IPS DF 4.7 (cell line): ENCODE measurements around the gene CYB561.
"Not testable (repeated sequence)": the region's sequence is repeated elsewhere in the genome, so short reads cannot be mapped to it uniquely, and the experiment has no call there.

ENCODE experiments used
- DNase-seq: peaks from one replicate; pipeline ENCODE4 v3.0.0-alpha.2; 2013; ENCODE audit warnings: low spot score; ENCODE audit errors: extremely low read depth

Gene CYB561

DNA sequence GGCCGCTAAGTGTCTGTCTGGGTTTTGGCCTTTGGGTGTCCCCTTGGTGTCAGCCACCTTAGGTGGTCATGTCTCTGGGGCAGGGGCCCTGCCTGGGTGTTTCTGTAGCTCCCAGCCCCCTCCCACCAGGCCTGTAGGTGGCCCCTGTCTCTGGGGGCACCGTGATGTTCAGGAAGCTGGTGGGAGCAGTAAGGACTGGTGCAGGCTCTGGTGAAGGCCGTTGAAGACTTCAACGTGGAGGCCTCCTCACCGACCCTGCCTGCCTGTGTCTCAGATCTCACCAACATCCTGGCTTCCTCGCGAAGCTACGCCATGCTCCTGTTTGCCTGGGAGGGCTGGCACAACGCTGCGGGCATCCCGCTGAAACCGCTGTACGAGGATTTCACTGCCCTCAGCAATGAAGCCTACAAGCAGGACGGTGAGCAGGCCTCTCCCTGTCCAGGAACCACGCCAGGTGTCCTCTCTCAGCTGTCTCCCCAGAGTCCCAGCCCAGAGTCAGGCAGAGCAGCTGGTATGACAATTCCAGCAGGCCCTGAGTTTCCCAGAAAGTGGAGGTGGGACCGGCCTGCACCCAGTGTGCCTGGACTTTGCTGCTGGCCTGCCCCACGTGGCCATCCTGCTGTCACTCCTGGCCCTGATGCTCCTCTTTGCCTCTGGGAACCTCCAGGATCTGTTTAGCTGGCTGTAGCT is 33.5 kb upstream of the CYB561 start:
- no peak for DNase-seq

- DNase-seq, result peak; percentile 60
Measured at GRCh38 chr17:63478814-63479494, 32.8 kb upstream of the CYB561 start.

- DNase-seq, result no peak
Measured at GRCh38 chr17:63477480-63478440, 31.7 kb upstream of the CYB561 start.

- no peak for DNase-seq
Measured at GRCh38 chr17:63476854-63477479, 30.9 kb upstream of the CYB561 start, which contains the start of gene ACE. TSS of gene ACE (plus strand) at chr17:63477061. CDS start at chr17:63477095, 34 bp downstream.

DNA sequence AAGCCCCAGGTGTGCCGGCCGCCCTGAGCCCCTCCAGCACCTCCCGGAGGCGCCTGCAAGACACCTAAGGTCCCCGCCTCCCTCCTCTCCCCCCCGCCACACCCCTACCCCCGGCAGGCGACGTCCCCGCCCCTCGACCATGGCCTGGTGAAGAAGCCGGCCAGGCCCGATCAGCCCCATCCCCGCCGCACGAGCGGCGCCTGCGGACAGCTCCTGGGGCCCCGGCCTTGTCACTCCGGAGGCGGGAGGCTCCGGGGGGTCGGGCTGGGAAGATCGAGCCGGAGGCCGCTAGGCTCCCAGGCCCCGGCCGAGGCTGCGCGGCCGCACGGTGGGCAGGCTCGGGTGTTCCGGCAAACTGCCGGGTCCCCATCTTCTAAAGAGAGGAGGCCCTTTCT is 30.4 kb upstream of the CYB561 start:
- DNase-seq, result no peak

GRCh38 chr17:63475491-63476412 is 29.6 kb upstream of the CYB561 start:
- no peak for DNase-seq

GRCh38 chr17:63474586-63475460 is 28.7 kb upstream of the CYB561 start:
- no peak for DNase-seq

GRCh38 chr17:63474174-63474573 is 28.1 kb upstream of the CYB561 start:
- no peak for DNase-seq

- DNase-seq, result not testable (repeated sequence)
Measured at GRCh38 chr17:63468099-63468498, 22.0 kb upstream of the CYB561 start.

- DNase-seq, result no peak
Measured at GRCh38 chr17:63464691-63465236, 18.7 kb upstream of the CYB561 start.

GRCh38 chr17:63463771-63464170 is 17.7 kb upstream of the CYB561 start:
- no peak for DNase-seq

DNA sequence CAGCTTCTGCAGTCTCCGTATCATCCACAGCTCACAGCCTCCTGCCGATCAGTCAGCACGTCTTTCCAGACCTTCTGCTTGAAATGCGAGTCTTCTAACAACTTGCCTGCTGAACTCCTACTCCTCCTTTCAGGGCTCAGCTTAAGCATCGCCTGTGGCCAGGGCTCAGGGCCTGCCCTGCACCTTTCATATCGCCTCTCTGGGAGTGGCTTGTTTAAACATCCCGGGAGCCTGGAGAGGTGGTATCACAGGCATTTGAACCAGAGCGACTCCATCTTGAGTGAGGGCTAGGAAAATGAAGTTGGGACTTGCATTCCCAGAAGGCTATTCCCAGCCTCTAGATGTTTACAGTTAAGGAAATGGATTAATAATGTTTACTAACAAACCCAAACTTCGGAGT is 13.9 kb upstream of the CYB561 start:
- no peak for DNase-seq

DNA sequence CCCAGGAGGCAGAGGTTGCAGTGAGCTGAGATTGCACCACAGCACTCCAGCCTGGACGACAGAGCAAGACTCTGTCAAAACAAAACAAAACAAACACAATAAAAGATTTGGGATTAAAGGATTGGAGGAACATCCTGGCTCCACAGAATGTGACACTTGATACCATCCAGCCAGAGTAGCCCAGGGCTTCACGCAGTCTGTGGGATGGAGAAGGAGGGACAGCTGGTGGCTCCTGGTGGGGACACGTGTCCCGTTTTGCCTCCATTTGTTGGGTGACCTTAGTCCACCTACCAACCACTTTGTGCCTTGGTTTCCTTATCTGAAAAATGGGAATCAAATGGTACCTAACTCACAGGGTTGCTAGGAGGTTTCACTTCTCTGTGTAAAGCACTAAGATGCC is 12.4 kb upstream of the CYB561 start:
- DNase-seq, result no peak

DNA sequence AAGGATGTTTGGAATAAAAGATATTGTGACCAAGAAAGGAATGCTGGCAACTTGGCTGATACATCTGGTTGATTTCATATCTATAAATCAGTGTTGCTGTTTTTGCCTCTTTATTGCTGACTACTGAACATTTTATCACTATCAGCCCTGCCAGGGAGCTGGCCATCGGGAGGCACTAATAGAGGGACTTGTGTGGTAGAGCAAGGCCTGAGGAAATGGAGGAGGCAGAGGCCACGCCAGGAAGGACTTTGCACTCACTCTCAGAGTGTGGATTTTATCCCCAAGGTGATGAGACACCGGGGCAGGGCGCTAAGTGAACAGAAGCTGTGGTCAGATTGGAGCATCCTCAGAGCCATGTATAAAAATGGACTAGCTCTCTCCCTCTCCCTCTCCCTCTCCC is 9.3 kb upstream of the CYB561 start:
- DNase-seq, result no peak

DNA sequence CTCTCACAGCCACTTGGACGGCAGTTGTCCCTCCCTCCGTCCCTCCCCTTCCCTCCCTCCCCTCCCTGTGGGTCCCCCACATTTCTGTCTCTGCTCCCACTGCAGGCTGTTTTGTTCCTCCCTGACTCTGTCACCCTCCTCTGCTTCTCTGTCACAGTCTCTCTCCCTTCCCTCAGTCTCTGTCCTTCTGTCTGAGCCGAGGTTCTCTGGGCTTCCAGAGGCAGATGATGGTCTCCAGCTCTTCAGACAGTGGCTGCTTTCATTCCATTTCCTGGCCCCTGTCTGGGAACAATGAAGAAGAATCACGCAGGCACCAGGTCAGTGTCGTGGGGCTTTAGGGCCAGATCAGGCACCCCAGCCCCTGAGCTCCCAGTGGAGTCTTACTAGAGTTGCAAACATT is 8.8 kb upstream of the CYB561 start:
- DNase-seq, result no peak

GRCh38 chr17:63454357-63454756 is 8.3 kb upstream of the CYB561 start:
- not testable (repeated sequence) for DNase-seq

- DNase-seq, result no peak
Measured at GRCh38 chr17:63452962-63453551, 7.0 kb upstream of the CYB561 start.

DNA sequence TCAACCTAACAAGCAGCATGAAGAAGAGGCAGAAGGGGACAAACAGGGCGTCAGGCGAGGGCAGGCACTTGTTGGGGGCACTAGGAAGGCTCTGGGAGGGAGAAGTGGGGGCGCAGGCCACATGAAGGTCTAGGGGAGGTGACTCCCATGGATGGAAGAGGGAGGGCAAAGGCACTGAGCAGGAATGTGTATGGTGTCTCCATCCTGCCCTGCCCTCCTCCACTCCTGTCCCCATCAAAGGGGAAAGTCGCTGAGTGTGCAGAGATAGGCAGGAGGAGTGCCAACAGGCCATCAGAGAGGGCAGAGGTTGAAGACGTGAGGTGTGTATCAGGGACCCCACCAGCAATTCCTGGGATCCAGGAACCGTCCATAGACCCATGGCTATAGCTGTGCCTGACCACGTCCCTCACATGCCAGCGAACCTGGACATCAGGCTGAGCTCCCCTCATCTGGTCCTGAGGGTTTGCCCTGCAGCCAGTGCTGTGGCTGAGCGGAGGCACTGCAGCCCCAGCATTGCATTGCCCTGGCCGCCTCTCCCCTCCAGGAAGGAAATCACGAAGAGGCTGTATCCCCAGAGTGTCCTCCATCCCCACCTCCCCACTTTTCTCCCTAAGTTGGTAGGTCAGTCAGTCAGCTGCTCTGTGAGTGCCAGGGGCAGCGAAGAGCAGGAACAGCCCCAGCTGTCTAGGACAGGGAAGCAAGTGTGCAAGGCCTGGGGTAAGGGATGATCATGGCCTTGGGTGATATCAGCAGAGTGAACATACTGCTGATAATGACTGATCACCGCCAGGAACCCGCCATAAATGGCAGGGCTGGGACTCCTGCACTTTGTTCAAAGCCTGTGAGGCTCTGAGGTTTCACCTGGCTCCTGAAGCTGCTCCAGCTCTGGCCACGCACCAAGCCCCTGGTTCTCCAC is 6.2 kb upstream of the CYB561 start:
- no peak for DNase-seq
